Stimulated activated CD8-positive, alpha-beta memory T cell treated with anti-CD3 and anti-CD28 coated beads, Interleukin-12 subunit alpha, Interleukin-12 subunit beta, amount 100 ng/mL, for 1 hour (primary cell): ENCODE measurements around the gene USP40.

Source experiments
- DNase-seq: peaks from one replicate; pipeline ENCODE4 v3.0.0-alpha.2; 2020; ENCODE audit warnings: low read depth

The USP40 gene

DNA sequence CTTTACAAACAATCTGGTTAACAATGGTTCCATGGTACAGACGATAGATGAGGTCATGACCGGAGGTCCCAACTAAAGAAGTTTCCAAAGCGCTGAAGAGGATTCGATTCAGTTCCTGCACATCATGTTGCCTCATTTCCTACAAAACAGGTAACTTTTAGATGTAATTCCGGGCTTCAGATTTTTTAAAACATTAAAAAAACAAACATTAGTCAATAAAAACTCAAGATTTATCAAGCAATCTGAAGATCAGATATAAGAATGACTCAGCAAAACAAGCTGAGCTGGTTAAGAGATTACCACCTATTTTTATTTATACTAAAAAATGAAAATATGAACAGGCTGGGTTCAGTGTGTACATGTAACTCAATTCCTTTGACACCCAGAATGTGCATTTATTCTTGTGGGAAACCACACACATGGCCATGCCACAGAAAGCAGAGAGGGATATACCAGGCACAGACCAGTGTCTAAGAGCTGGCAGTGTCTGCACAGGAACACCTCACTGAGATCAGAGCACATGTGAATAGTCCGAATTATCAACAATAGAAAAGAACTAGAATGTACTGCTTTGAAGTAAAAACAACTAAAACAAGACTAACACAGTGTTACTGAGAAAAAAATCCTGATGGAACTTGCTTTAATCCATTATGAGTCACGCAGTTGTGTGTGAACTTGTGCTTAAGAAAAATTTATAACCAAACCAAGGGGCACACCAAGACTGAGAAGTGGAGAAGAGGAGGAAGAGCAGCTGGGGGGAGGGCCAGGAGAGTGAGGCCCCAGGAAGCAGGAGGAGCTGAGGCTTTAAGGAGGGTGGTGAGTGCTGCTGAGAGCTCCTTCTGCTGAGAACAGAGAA is 9.5 kb downstream of the USP40 start:
- no peak for DNase-seq

DNA sequence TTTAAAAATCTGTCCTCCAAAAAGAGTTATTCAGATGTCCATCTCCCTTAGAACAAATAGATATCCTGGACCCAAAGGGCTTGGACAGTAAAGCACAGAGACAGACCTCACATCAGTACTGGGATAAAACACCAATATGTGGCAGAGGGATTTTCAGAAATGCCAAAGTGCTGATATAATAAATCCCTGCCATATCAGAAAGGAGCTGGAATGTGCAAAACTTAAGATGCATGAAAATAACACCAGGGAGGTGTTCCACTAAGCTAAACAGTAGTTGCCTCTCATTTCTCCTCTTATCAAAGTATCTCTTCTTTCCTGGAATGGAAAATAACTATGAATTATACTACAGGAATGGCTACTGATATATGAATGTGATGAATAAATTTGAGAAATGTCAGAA is 13.2 kb downstream of the USP40 start:
- no peak for DNase-seq

DNA sequence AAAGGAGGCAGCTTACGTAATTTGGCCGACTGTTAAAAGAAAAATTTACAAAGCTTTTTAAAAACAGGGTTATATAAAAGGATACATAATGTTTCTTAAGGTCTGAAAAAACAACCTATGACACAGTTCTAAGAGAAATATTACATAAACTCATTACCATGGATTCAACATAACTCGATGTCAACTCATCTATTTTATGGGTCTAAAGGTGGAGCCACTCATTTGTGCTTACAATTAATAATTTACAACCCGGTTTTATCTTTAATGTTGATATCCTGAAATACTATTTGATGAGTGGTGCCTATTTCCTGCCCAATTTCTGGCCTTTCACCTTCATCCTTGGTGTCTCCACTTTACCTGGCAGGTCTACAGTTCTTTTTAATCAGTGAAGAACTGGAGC is 15.1 kb downstream of the USP40 start:
- no peak for DNase-seq

DNA sequence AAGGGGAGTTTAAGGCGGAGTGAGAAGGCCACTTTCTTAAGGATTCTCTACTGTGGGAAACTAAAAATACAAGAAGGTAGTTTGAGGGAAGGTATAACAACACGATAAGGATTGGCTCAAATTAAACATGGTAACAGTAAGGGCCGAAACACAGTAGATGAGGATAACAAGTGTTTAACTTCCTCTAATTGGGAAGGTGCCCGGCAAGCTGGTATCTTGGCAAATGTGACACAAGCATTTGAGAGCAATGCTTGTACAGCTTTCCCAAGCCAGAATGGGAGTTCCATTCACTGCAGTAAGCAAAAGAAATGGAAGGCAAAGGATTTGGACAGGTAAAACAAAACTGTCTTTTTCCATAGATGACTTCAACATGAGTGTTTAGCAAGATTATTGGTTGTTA is 19.8 kb downstream of the USP40 start:
- no peak for DNase-seq

DNA sequence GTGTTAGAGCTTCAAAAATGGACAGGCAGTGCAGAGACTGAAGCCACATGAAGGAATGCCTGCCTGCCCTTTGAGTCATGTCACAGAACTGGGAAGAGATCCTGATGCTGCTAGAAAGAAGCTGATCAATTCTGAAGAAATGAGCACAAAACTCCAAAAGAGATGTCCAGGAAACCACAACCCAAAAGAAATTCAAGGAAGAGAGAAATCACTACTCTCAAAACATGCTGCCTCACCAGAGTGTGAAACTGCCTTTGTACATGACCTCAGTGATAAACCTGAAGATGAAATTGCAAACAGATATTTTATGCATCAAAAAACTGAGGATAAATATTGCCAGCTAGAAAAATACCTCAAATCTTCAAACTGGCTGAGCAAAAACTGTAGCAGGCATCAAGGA is 20.5 kb downstream of the USP40 start:
- no peak for DNase-seq

DNA sequence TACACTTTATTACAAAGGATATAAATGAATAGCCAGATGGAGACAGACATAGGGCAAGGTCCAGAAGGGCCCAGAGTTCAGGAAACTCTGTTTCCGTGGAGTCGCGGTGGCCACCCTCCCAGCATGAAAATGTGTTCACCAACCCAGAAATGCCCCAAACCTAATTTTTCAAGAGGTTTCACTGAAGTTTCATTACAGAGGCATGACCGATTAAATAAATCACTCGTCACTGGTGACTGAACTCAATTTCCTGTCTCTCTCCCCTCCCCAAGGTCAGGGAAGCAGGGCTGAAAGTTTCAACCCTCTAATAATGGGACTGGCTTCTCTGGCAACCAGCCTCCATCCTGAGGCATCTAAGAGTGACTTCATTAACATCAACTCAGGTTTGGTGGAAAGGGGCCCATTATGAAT is 22.4 kb downstream of the USP40 start:
- DNase-seq: no peak

DNA sequence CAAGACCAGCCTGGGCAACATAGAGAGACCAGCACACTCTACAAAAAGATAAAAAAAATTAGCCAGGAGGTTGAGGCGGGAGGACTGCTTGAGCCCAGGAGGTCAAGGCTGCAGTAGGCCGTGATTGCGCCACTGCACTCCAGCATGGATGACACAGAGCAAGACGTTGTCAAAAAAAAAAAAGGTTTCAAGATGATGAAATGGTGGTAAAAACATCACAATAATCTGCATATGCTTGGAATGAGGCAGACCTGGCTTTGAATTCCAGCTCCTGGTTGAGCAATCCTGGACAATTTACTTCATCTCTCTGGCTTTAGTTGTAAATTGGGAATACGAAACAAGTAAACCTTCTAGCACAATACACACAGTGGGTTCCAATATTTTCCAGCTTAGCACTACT is 24.1 kb downstream of the USP40 start:
- DNase-seq: no peak

DNA sequence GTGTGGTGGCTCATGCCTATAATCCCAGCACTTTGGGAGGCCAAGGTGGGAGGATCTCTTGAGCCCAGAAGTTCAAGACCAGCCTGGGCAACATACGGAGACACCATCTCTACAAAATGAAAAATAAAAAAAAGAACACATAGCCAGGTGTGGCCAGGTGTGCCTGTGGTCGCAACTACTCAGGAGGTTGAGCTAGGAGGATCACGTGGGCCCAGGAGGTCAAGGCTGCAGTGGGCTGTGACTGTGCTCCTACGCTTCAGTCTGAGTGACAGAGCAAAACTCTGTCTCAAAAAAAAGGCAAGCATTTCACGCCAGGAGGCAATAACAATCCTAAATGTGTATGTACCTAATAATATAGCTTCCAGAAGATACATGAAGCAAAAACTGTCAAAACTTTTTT is 27.8 kb downstream of the USP40 start:
- no peak for DNase-seq

DNA sequence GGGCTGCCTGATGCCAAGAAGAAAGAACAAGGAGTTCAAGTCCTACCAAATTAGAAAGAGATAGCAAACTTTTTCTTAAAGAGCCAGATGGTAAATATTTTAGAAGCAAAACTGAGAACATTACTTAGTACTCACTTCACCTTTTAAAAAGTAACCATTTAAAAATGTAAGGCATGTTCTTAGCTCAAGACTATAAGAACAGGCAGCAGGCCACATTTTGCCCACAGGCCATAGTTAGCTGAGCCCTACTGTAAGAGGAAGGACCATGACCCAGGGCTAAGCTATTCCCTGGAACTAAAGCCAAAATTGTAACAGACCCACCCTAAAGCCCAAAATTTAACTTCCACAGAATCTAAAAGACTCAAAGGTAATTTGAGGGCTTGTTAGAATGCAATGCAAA is 31.3 kb downstream of the USP40 start:
- no peak for DNase-seq

DNA sequence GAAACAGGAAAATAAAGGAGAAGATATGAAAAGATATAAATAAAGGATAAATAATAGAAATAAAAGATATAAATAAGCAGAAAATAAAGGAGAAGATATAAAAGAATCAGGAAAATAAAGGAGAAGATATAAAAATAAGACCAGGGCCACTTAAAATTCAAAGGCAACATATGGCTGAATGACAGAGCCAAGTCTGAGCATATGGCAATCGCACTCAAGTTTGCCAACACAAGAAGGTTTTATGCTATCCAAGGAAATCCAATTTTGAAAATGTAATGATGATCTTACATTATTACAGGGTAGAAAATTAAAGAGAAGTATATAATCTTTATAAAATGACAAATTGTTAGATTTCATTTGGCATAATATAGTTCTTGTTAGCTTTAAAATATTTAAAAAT is 33.6 kb downstream of the USP40 start:
- no peak for DNase-seq

DNA sequence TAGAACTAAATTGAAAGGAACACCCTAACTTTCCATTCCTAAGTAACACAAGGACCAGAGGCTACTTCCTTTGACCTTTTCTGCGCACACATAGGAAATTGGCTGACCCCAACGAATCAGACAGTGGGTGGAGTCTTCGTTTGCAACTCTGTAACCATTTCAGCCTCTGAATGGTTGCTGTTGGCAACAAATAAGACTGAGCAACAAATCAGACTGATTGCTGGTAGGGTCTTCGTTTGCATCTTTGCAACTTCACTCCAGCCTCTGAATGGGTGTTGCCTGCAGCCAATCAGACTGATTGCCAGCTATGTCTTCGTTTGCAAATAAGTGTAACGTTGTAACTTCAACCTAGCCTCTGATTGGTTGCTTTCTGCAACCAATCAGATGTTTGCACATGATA is 34.6 kb downstream of the USP40 start:
- DNase-seq: no peak

DNA sequence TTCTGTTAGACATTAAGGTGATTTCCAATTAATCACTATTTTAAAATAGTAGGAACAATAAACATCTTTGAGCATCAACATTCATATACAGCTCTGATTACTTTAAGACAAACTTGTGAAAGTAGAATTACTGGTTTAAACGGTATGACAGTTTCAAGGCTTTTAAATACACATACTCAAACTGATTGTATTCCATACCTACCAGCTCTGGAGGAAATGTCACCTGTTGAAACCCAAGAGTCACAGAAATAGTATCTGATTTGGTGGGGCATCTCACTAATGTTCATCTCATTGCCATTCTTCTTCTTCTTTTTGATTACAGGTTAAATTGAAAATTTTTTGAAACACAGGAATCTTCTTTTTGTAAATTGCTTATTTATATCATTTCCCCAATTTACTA is 36.2 kb downstream of the USP40 start:
- DNase-seq: no peak

DNA sequence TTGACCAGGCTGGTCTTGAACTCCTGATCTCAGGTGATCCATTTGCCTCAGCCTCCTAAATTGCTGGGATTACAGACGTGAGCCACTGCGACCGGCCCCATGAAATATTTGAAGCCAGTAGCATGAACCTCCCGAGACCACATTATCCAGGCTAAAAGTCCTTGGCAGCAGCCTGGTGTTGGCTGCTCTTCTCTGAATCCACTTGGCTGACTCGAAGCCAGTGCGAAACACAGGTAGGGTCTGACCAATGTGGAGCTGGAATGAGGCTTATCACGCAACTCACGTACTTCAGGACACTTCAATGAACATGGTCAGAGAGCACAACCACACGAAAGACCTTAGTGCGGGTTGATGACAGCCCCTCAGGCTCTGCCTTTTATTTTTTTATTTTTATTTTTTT is 38.4 kb downstream of the USP40 start:
- DNase-seq: no peak

DNA sequence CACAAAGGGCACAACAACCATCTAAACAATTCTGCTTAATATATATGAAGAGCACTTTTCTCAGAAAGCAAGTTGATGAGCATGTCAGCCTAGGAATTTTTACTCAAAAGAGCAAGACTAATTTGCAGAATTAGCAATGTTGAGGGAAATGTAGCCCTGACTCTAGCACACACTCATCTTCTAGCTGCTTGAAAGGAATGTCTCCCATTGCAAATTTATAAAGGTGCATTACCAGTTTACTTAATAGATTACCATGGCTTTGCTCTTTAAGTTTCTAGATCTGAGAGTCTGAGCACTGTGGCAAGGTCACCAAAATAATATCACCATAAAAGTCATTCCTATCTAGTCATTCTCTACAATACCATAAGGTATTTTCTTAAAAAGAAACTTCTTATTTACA is 40.8 kb downstream of the USP40 start:
- no peak for DNase-seq

DNA sequence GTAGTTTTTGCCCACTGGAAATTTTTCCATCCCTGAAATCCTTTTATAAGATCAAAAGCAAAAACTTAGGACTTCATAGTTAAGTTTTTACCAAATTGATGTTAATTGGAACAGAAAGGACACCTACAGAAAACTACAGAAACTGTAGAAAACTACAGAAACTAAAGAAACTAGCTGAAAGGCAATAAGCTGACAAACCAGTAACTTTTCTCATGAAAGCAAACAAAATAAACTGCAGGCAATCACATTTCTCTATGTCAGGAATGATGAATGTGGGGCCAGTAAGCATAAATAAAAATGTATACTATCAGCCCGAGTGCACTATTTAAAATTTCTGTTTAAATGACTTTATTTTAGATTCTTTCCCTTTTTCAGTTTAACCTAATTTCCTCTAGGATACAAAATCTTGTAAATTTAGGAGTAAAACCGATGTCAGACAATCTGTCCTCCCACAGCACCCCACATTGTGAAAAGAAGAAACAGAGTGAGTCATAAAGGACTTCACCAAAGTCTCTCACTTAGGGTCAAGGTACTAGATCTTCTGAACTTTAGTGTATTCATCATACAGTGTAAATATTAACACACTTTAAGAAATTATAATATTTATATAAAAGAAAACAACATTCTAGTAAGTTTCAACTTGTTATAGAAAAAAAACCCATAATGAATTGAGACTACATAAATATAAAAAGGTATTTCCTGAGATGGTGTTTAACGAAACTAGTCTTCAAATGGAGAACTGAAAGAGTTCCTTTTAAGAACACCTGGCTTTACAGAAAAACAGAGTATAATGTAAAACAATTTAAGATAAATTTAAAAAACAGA is 46.6 kb downstream of the USP40 start:
- no peak for DNase-seq

DNA sequence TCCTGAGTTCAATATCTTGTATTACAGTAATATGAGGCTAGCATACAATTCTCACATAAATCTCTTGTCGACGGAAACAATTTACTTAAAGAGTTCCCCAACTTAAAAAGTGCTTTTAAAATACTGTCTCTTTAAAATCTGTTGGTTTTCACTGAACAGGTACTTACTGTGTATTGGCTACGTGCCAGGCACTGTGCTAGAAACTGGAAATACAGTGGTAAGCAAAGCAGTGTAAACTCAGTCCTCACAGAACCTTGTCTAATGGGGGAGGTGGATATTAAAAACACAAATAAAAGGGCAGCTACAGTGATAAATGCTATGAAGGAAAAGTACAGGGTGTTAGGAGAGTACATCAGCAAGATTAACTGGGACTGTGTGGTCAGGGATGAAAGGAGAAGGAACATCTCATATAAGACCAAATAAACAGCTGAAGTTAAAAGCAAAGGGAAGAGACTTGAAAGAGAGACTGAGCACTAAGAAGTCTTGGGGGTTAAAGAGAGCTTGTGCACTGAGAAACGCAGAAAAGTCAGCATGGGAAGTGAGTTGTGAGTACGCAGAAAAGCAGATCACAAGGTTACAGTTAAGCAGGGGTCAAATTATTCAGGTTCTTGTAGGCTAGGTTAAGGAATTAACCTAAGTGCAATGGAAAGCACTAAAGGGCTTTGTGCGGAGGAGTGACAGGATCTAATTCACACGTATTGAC is 52.5 kb downstream of the USP40 start:
- DNase-seq: no peak

DNA sequence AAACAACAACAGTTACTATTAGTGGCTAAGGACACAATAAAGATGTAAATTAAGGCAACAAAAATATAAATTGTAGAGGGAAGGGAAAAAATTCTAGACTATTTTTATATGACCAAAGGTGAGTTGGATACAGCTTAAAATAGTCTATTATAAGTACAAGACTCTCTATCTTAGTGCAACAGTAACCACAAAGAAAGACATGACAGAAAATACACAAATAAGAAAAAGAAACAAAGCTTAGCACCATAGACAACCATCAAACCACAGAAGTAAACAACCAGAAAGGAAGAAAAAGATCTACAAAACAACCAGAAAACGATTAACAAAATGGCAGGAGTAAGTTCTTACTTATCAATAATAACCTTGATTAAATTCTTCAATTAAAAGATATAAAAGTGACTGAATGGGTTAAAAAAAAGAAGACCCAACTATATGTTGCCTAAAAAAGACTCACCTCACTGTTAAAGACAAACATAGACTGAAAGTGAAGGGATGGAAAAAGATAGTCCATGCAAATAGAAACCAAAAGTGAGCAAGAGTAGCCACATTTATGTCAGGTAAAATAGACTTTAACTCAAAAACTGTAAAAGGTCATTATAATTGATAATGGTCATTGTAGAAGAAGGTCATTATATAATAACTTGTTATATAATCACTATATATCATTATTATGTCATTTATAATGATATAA is 62.5 kb downstream of the USP40 start:
- no peak for DNase-seq

DNA sequence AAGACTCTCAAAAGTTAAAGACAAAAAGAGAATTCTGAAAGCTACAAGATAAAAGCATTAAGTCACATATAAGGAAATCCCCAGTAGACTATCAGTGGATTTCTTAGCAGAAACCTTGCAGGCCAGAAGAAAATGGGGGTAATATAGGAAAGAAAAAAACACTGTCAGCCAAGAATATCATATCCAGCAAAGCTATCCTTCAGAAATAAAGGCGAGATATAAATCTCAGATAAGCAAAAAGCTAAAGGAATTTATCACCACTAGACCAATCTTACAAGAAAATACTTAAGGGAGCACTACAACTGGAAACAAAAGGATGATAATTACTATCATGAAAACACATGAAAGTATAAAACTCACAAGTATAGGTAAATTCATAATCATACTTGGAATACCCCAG is 63.1 kb downstream of the USP40 start:
- DNase-seq: no peak

DNA sequence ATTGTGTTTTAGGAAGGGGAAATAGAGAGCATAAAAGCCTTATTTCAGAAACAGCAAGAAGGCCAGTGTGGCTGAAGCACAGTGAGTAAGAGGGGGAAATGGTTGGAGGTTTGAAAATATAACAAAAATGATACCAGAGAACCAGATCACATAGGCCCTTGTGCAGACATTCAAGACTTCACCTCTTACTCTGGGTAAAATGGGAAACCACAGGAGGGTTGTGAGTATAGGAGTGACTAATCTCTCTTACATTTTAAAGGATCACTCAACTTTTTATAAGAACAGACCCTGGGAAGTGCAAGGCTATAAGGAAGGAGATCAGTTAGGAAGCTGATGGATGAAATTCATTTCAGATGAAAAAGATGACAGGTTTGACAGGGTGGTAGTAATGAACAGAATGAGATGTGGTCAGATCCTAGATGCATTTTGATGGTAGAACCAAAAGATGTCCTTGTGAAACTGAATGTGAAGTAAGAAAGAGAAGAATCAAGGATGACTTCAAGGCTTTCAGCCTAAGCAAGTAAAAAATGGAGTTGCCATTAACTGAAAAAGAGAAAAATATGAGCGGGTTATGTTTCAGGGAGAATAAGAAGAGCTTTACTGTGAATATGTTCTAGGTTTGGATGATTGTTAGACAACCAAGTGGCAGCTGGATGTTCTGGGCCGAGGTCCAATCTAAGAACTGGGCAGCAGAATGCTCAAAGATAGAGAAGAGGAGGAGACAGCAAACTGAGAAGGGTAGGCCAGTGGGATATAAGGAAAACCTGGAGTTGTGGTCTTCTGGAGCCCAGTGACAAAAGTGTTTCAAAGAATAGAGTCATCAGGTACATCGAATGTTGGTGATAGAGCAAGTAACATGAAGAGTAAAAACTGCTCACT is 65.1 kb downstream of the USP40 start:
- DNase-seq: no peak

DNA sequence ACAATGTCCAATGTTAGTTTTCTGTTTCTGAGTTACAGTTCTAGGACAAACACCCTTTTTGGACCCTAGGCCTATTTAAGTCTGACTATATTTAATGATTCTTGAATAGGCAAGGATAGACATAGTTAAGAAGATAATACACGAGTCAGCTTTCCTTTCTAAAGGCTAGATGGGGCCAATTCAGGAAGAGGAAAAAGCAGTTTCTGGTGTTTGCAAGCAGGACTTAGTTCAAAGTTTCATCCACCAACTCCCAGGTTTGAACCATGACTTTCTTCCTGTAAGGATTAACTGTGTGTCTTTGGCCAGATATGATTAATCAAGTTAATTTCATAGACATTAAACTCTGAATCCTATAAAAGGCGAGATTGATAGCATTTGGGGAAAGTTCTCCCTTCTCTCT is 66.7 kb downstream of the USP40 start:
- DNase-seq: no peak

DNA sequence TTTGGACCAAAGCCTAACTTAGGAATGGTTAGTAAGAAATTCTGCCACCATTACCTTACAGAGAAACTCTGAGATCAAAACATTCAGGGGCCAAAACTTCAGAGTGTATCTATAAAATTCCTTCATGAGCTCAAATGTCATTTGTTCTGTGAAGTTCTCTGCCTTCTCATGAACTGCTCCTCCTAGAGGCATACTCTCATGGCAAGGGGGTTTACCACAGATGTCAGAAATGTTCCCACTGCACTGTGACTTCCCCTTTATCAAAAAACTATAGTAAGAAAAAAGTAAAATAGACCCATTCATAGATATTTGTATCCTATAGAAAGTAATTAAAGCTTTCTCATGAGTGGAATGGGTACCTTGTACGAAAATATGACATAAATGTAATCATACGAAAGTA is 68.5 kb downstream of the USP40 start:
- no peak for DNase-seq
